HepG2 (cell line): Measurements from ENCODE around the gene PLK3. TPM values are rescaled to one million over a fixed set of nuclear protein-coding genes. Genes with fewer than 3 reads are reported as not detected.

Experiments used
- JARID2 ChIP-seq: sonication (generic); formaldehyde crosslinking; IDR thresholded peaks from 2 replicates; pipeline ENCODE4 v1.8.1; 2023; ENCODE audit warnings: missing genetic modification reagents, inconsistent platforms; ENCODE audit not compliant: insufficient replicate concordance
- NBN ChIP-seq: fragments of 450-650 bp; conservative IDR thresholded peaks from 2 replicates; pipeline ENCODE4 v1.6.1; 2017
- NFYB ChIP-seq: sonication (generic); formaldehyde crosslinking; IDR thresholded peaks from 2 replicates; pipeline ENCODE4 v1.4.0; 2020; ENCODE audit warnings: missing genetic modification reagents
- SAP130 ChIP-seq: IDR thresholded peaks from 2 replicates; pipeline ENCODE4 v1.6.1; 2016; ENCODE audit warnings: low read depth
- YY1 ChIP-seq: IDR thresholded peaks from 2 replicates; pipeline ENCODE4 v1.6.1; 2011; ENCODE audit warnings: low read length, low read depth, moderate library complexity, mild to moderate bottlenecking; ENCODE audit not compliant: insufficient read depth, insufficient replicate concordance
- ZFP90 ChIP-seq: sonication (generic); formaldehyde crosslinking; IDR thresholded peaks from 2 replicates; pipeline ENCODE4 v1.8.0; 2022; ENCODE audit warnings: missing genetic modification reagents, mild to moderate bottlenecking, inconsistent platforms, borderline replicate concordance
- ZNF782 ChIP-seq: sonication (generic); formaldehyde crosslinking; IDR thresholded peaks from 2 replicates; pipeline ENCODE4 v1.4.0; 2020; ENCODE audit warnings: missing genetic modification reagents, mild to moderate bottlenecking, borderline replicate concordance
- polyA plus RNA-seq, 8 experiments: library from polyadenylated mRNA; depleted of rRNA in 3 of 8; stranded (reverse) in 7 of 8; unstranded in 1 of 8; fragments of >200 nt; fragmentation: Illumina TruSeq in 4 of 8; extraction: Trizol in 4 of 8; gene quantifications; 2 replicates each; pipeline versions ENCODE4 v1.2.1 to v1.2.3, GENCODE V29; 2011 to 2016; ENCODE audit warnings: low read depth in 4 of 8, missing spikeins in 1 of 8, mixed read lengths in 1 of 8; ENCODE audit not compliant: insufficient read depth in 1 of 8
- total RNA-seq, 5 experiments: library from RNA; depleted of rRNA; stranded (reverse); fragments of >200 nt; fragmentation: Illumina TruSeq; extraction: Trizol; gene quantifications; 2 replicates each; pipeline ENCODE4 v1.2.3, GENCODE V29; 2016; ENCODE audit warnings: low read depth in 1 of 5
- TF ChIP-seq, protein P1 (sequence below), 2 experiments: sonication (generic) in 1 of 2; formaldehyde crosslinking in 1 of 2; IDR thresholded peaks; 2 replicates each; pipeline versions ENCODE4 v1.6.1 to v1.9.0; 2014 to 2022; ENCODE audit warnings: antibody characterized with exemption in 1 of 2, borderline replicate concordance in 1 of 2, inconsistent platforms in 1 of 2, low read depth in 1 of 2, missing genetic modification reagents in 1 of 2
- TF ChIP-seq, protein P2 (sequence below): sonication (generic); formaldehyde crosslinking; IDR thresholded peaks from 2 replicates; pipeline ENCODE4 v1.4.0; 2020; ENCODE audit warnings: missing genetic modification reagents, borderline replicate concordance
- TF ChIP-seq, protein P3 (sequence below): sonication (generic); formaldehyde crosslinking; IDR thresholded peaks from 2 replicates; pipeline ENCODE4 v1.5.0; 2020; ENCODE audit warnings: missing genetic modification reagents
- TF ChIP-seq, protein P4 (sequence below): sonication (generic); formaldehyde crosslinking; IDR thresholded peaks from 2 replicates; pipeline ENCODE4 v1.8.1; 2023; ENCODE audit warnings: mild to moderate bottlenecking, missing genetic modification reagents
- TF ChIP-seq, protein P5 (sequence below): sonication (generic); formaldehyde crosslinking; conservative IDR thresholded peaks from 2 replicates; pipeline ENCODE4 v1.4.0; 2020; ENCODE audit warnings: mild to moderate bottlenecking, missing genetic modification reagents, moderate library complexity

PLK3 gene
- total and polyA plus RNA-seq, 2 of the 13 experiments (the other 11 are each of a cell fraction or from before 2014, with no cell fraction given) = 9.8 to 16.9 TPM

DNA sequence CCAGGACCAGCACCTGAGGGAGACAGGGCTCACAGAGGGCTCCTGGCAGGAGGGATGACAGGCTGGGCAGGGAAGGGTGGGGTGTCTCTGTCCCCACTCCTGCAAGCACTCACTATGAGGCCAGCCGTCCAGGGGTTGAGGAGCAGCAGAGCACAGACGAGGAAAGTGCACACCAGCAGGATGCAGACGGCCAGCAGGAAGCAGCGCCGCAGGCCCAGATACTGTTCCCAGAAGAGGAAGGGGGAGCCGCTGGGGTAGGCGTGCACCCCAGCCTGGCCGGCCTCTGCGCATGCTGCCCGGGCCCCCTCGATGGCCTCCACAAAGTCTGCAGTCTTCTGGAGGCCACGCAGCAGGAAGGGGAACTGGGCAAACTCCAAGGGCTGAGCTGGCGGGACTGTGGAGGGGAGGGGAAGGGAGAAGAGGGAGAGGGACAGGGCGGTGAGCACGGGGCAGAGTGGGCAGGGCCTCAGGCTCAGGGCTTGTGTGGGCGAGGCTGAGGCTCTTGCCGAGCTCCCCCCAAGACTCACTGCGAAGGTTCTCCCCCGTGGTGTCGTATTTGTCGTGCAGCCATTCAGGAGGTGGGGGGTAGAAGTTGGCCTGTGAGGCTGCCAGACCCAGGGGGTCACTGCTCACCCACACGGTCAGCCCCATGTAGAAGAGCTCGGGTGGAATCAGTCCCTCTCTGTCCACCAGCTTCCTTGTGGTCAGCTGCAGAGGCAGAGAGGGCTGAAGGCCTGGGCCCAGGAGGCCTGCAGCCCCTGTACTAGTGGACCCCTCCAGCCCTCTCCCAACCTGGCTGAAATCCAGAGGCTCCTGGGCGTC, 26.4 kb downstream of the PLK3 start (continued):
- TF ChIP-seq, protein P1, sequence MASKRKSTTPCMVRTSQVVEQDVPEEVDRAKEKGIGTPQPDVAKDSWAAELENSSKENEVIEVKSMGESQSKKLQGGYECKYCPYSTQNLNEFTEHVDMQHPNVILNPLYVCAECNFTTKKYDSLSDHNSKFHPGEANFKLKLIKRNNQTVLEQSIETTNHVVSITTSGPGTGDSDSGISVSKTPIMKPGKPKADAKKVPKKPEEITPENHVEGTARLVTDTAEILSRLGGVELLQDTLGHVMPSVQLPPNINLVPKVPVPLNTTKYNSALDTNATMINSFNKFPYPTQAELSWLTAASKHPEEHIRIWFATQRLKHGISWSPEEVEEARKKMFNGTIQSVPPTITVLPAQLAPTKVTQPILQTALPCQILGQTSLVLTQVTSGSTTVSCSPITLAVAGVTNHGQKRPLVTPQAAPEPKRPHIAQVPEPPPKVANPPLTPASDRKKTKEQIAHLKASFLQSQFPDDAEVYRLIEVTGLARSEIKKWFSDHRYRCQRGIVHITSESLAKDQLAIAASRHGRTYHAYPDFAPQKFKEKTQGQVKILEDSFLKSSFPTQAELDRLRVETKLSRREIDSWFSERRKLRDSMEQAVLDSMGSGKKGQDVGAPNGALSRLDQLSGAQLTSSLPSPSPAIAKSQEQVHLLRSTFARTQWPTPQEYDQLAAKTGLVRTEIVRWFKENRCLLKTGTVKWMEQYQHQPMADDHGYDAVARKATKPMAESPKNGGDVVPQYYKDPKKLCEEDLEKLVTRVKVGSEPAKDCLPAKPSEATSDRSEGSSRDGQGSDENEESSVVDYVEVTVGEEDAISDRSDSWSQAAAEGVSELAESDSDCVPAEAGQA (IDR thresholded peaks at IDR 0.05; ENCODE audit: low read depth) = no peak
- TF ChIP-seq, protein P1 (CRISPR knock-in tag; IDR thresholded peaks at IDR 0.05; ENCODE audit: borderline replicate concordance) = no peak
- no peak for TF ChIP-seq JARID2 (CRISPR knock-in tag)
- no peak for TF ChIP-seq NFYB (CRISPR knock-in tag)
- TF ChIP-seq, protein P2, sequence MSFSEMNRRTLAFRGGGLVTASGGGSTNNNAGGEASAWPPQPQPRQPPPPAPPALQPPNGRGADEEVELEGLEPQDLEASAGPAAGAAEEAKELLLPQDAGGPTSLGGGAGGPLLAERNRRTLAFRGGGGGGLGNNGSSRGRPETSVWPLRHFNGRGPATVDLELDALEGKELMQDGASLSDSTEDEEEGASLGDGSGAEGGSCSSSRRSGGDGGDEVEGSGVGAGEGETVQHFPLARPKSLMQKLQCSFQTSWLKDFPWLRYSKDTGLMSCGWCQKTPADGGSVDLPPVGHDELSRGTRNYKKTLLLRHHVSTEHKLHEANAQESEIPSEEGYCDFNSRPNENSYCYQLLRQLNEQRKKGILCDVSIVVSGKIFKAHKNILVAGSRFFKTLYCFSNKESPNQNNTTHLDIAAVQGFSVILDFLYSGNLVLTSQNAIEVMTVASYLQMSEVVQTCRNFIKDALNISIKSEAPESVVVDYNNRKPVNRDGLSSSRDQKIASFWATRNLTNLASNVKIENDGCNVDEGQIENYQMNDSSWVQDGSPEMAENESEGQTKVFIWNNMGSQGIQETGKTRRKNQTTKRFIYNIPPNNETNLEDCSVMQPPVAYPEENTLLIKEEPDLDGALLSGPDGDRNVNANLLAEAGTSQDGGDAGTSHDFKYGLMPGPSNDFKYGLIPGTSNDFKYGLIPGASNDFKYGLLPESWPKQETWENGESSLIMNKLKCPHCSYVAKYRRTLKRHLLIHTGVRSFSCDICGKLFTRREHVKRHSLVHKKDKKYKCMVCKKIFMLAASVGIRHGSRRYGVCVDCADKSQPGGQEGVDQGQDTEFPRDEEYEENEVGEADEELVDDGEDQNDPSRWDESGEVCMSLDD (CRISPR knock-in tag) = 0 out of 2 replicates have a peak, but pooled peaks have one; percentile 77
- TF ChIP-seq, protein P3, sequence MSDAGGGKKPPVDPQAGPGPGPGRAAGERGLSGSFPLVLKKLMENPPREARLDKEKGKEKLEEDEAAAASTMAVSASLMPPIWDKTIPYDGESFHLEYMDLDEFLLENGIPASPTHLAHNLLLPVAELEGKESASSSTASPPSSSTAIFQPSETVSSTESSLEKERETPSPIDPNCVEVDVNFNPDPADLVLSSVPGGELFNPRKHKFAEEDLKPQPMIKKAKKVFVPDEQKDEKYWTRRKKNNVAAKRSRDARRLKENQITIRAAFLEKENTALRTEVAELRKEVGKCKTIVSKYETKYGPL (CRISPR knock-in tag) = no peak
- peak; percentile 18; the same call in 1 of the 2 replicates for TF ChIP-seq ZFP90 (CRISPR knock-in tag)
- TF ChIP-seq, protein P4, sequence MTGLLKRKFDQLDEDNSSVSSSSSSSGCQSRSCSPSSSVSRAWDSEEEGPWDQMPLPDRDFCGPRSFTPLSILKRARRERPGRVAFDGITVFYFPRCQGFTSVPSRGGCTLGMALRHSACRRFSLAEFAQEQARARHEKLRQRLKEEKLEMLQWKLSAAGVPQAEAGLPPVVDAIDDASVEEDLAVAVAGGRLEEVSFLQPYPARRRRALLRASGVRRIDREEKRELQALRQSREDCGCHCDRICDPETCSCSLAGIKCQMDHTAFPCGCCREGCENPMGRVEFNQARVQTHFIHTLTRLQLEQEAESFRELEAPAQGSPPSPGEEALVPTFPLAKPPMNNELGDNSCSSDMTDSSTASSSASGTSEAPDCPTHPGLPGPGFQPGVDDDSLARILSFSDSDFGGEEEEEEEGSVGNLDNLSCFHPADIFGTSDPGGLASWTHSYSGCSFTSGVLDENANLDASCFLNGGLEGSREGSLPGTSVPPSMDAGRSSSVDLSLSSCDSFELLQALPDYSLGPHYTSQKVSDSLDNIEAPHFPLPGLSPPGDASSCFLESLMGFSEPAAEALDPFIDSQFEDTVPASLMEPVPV = no peak; the same call in none of the 2 replicates
- TF ChIP-seq ZNF782 (CRISPR knock-in tag) = 0 out of 2 replicates have a peak, but pooled peaks have one; percentile 61
- peak; percentile 39 for TF ChIP-seq YY1
- TF ChIP-seq NBN = no peak
- TF ChIP-seq SAP130 (CRISPR knock-in tag) = peak; percentile 77
- TF ChIP-seq, protein P5, sequence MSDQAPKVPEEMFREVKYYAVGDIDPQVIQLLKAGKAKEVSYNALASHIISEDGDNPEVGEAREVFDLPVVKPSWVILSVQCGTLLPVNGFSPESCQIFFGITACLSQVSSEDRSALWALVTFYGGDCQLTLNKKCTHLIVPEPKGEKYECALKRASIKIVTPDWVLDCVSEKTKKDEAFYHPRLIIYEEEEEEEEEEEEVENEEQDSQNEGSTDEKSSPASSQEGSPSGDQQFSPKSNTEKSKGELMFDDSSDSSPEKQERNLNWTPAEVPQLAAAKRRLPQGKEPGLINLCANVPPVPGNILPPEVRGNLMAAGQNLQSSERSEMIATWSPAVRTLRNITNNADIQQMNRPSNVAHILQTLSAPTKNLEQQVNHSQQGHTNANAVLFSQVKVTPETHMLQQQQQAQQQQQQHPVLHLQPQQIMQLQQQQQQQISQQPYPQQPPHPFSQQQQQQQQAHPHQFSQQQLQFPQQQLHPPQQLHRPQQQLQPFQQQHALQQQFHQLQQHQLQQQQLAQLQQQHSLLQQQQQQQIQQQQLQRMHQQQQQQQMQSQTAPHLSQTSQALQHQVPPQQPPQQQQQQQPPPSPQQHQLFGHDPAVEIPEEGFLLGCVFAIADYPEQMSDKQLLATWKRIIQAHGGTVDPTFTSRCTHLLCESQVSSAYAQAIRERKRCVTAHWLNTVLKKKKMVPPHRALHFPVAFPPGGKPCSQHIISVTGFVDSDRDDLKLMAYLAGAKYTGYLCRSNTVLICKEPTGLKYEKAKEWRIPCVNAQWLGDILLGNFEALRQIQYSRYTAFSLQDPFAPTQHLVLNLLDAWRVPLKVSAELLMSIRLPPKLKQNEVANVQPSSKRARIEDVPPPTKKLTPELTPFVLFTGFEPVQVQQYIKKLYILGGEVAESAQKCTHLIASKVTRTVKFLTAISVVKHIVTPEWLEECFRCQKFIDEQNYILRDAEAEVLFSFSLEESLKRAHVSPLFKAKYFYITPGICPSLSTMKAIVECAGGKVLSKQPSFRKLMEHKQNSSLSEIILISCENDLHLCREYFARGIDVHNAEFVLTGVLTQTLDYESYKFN (CRISPR knock-in tag) = peak; percentile 71
